Heart left ventricle (tissue), 13 donors: ENCODE results near the gene LRRC55.

Source experiments
- POLR2A ChIP-seq, 2 donors: fragments of 450-650 bp; IDR thresholded peaks; one replicate each; pipeline ENCODE4 v1.6.1; 2017; ENCODE audit warnings: antibody characterized with exemption in 2 of 2, mild to moderate bottlenecking in 2 of 2, moderate library complexity in 2 of 2
- TF ChIP-seq, protein P1 (sequence below), 12 donors: fragments of 200-600 bp; sonication (generic) in 4 of 12; IDR thresholded peaks; one replicate each; pipeline versions ENCODE4 v1.5.0 to v1.8.0; 2018 to 2022; ENCODE audit warnings: antibody characterized with exemption in 12 of 12, mild to moderate bottlenecking in 5 of 12
- donor health status: ischemic (EF 13 %, LVEDD 7.1; RV severe dilation, severe dysfunction).
- donor health status: DM: no; HTN: yes; CAD: no.
- donor health status: DM: no; HTN: no; CAD: no.
- donor health status: ischemic (EF 25% LVEDD 6.9; RV normal size, moderate dysfunction).
- donor health status: ischemic (EF 25% LVEDD 5.7; RV mildly dilated, moderate dysfunction).
- donor health status: ischemic (EF 35%, LVEDD 5.7; RV mildly dilated, moderate dysfunction).
- donor health status: nonischemic (EF 11% LVEDD 7.7; RV severe dilation, severe dysfunction).
- donor health status: DM: yes; HTN: yes; CAD: no.
- donor health status: PGD.
- donor health status: ischemic (EF 29% LVEDD 5.4; RV normal size, mild dysfunction).
- donor health status: nonischemic (EF 23%, LVEDD 6.1; RV moderate dilation, normal function).

DNA sequence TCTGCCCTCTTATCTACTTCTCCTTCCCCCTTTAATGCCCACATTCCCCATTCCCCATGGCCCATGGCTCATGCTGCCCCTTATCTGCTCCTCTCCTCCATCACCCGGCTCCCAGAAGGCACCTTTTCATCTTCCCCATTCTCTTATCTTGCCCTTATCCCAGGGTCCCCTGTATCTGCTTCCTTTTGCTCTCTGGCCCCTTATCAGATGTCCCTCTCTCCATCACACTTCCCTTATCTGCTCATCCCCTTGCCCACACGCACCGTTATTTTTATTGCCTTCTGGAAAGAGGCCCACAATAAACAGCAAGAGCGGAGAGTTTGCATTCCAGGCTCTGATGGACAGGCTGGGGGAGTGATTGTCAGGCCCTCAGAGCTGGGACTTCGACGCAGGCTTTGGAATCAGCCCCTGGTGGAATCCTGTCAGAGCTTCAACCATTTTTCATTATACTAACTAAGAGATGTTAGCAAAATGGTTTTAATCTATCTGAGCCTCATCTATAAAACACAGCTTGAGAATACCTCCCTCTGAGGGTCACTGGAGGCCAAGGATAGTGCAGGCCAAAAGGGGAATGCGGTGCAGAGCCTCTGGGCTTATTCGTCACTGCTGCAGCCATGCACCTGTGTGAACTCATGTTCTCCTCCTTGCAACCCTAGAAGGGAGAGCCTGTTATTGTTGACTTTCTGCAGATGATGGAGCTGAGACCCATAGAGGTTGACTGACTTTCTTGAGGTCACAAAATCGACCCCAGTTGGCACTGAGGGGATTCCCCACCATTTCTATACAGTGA is 37.0 kb upstream of the LRRC55 start:
- TF ChIP-seq, protein P1, sequence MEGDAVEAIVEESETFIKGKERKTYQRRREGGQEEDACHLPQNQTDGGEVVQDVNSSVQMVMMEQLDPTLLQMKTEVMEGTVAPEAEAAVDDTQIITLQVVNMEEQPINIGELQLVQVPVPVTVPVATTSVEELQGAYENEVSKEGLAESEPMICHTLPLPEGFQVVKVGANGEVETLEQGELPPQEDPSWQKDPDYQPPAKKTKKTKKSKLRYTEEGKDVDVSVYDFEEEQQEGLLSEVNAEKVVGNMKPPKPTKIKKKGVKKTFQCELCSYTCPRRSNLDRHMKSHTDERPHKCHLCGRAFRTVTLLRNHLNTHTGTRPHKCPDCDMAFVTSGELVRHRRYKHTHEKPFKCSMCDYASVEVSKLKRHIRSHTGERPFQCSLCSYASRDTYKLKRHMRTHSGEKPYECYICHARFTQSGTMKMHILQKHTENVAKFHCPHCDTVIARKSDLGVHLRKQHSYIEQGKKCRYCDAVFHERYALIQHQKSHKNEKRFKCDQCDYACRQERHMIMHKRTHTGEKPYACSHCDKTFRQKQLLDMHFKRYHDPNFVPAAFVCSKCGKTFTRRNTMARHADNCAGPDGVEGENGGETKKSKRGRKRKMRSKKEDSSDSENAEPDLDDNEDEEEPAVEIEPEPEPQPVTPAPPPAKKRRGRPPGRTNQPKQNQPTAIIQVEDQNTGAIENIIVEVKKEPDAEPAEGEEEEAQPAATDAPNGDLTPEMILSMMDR (IDR thresholded peaks at IDR 0.05) = no peak
- TF ChIP-seq POLR2A (IDR thresholded peaks at IDR 0.05) = no peak
